Common myeloid progenitor, CD34-positive (primary cell): ENCODE data around the gene PTP4A2.

Experiments
- CTCF ChIA-PET: fragments of 350-600 bp; sonication (Branson Sonifier 250); formaldehyde crosslinking; loops from one replicate; lab custom pipeline; 2021; ENCODE audit warnings: antibody characterized with exemption; lab: Charles Lee
- POLR2A ChIA-PET: fragments of 350-600 bp; sonication (Branson Sonifier 250); formaldehyde crosslinking; loops from one replicate; lab custom pipeline; 2021; ENCODE audit warnings: antibody characterized with exemption; lab: Charles Lee
- DNase-seq, 3 donors: peaks; one replicate each; pipeline versions ENCODE4 v3.0.0 to v3.0.0-alpha.2; 2013
- H3K27ac ChIP-seq, 2 experiments: 1 replicate in 1 of 2; 2 replicates in 1 of 2; pipeline ENCODE4 v1.7.0; 2013; ENCODE audit warnings: inconsistent platforms in 2 of 2, low read length in 2 of 2, mild to moderate bottlenecking in 2 of 2, low read depth in 1 of 2, moderate library complexity in 1 of 2; ENCODE audit not compliant: severe bottlenecking in 2 of 2, insufficient read depth in 1 of 2, poor library complexity in 1 of 2
- H3K27me3 ChIP-seq, 5 experiments: replicated peaks in 2 of 5; 1 replicate in 3 of 5; 2 replicates in 2 of 5; pipeline versions ENCODE4 v1.6.1 to v1.7.0; 2013; ENCODE audit warnings: low read length in 4 of 5, mild to moderate bottlenecking in 2 of 5, moderate library complexity in 2 of 5, inconsistent platforms in 1 of 5; ENCODE audit not compliant: insufficient read depth in 5 of 5, control insufficient read depth in 4 of 5
- H3K36me3 ChIP-seq, 4 experiments: 1 replicate in 2 of 4; 2 replicates in 2 of 4; pipeline versions ENCODE4 v1.6.1 to v1.7.0; 2013; ENCODE audit warnings: low read length in 3 of 4, control low read depth in 1 of 4, mild to moderate bottlenecking in 1 of 4; ENCODE audit not compliant: control insufficient read depth in 4 of 4, insufficient read depth in 4 of 4
- H3K4me1 ChIP-seq, 4 experiments: 1 replicate in 3 of 4; 2 replicates in 1 of 4; pipeline versions ENCODE4 v1.6.1 to v1.7.1; 2013; ENCODE audit warnings: low read length in 3 of 4, mild to moderate bottlenecking in 3 of 4, control low read depth in 1 of 4, inconsistent platforms in 1 of 4, moderate library complexity in 1 of 4; ENCODE audit not compliant: control insufficient read depth in 4 of 4, insufficient read depth in 4 of 4; ENCODE audit errors: control extremely low read depth in 1 of 4
- H3K4me3 ChIP-seq, 7 experiments: 1 replicate in 4 of 7; 2 replicates in 3 of 7; pipeline versions ENCODE4 v1.5.1 to v1.7.0; 2013; ENCODE audit warnings: mild to moderate bottlenecking in 7 of 7, low read length in 6 of 7, moderate library complexity in 6 of 7, inconsistent platforms in 2 of 7, low read depth in 2 of 7, control low read depth in 1 of 7; ENCODE audit not compliant: insufficient read depth in 4 of 7, control insufficient read depth in 1 of 7; ENCODE audit errors: extremely low read depth in 1 of 7
- H3K9me3 ChIP-seq, 5 experiments: 1 replicate in 4 of 5; 2 replicates in 1 of 5; pipeline versions ENCODE4 v1.6.1 to v1.7.1; 2013; ENCODE audit warnings: low read length in 4 of 5, mild to moderate bottlenecking in 2 of 5, inconsistent platforms in 1 of 5, low read depth in 1 of 5, moderate library complexity in 1 of 5; ENCODE audit not compliant: control insufficient read depth in 4 of 5, insufficient read depth in 2 of 5; ENCODE audit errors: control extremely low read depth in 1 of 5
- WGBS: methylation state at CpG from one replicate; pipeline ENCODE4 v1.1.5; 2013; ENCODE audit not compliant: insufficient coverage; 5-methylcytosine and 5-hydroxymethylcytosine counted together

The PTP4A2 gene

DNA sequence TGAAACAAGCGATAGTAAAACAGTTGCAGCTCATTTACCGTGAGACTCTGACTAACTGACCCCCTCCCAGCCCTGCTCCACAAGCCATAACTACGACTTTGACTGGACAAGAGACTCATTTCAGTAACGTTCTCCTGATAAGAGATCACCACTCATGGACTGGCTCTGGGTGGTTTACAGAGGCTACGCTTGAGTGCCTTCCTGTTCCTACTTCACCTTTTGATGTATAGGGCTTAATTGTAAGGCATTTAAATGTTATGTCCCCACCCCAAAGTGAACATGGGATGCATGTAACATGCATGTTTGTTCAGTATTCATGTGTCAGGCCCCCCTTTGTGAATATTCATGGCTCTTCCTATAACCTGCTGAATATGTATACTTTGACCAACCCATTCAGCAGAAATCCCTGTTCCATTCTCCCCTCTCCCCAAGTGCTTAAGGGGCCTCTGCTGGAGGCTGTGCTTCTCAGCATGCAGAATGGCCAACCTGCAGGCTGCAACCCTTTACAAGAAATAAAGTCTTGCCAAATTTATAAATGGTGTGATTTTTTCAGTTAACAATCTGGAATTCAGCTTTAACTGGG lies 71.6 kb downstream of the PTP4A2 start:
- Histone ChIP-seq H3K4me1 (peaks cover 0 to 9% (median 3%) of the 10 kb centered on the region in 4 experiments), H3K9me3 (no peaks in the 10 kb centered on the region), H3K4me3 (no peak overlapping the region), H3K27ac (no peak overlapping the region), H3K36me3 (no peaks in the 10 kb centered on the region), H3K27me3 (no peaks in the 10 kb centered on the region)
- POLR2A ChIA-PET: interaction anchor here (0.6 kb wide), 1 partner anchor 78 kb away, joined by 3 read pairs; no protein-coding TSS in a partner anchor
- 94% methylated on average over 3 of the region's 5 CpGs for WGBS
- CTCF ChIA-PET: no interaction called here
- no peak for DNase-seq

DNA sequence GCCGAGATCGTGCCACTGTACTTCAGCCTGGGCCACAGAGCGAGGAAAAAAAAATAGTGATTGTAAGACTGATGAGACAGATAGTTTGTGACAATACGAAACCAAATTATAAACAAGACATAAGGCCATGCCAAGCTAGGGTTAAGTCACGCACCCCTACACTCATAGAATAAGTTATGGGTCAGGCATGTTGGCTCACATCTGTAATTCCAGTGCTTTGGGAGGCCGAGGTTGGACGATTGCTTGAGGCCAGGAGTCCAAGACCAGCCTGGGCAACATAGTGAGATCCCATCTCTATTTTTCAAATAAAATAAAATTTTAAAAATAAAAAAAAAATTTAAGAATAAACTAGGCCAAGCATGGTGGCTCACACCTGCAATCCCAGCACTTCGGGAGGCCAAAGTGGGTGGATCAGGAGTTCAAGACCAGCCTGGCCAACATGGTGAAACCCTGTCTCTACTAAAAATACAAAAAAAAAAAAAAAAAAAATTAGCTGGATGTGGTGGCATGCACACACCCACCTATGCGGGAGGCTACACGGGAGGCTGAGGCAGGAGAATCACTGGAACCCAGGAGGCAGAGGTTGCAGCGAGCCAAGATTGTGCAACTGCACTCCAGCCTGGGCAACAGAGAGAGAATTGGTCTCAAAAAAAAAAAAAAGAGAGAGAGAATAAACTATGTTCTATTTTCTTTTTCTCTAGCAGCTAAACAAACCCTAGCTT lies 72.3 kb downstream of the PTP4A2 start:
- no peaks in the 10 kb centered on the region for H3K36me3 ChIP-seq
- CTCF ChIA-PET: no interaction called here
- 100% methylated on average over 1 of the region's 11 CpGs for WGBS
- no peak overlapping the region for H3K4me3 ChIP-seq
- H3K9me3 ChIP-seq: no peaks in the 10 kb centered on the region
- POLR2A ChIA-PET: interaction anchor here (0.6 kb wide), 1 partner anchor 79 kb away, joined by 3 read pairs; no protein-coding TSS in a partner anchor
- H3K27me3 ChIP-seq: no peaks in the 10 kb centered on the region
- no peak overlapping the region for H3K27ac ChIP-seq
- DNase-seq: no peak
- peaks cover 0 to 9% (median 3%) of the 10 kb centered on the region in 4 experiments for H3K4me1 ChIP-seq

DNA sequence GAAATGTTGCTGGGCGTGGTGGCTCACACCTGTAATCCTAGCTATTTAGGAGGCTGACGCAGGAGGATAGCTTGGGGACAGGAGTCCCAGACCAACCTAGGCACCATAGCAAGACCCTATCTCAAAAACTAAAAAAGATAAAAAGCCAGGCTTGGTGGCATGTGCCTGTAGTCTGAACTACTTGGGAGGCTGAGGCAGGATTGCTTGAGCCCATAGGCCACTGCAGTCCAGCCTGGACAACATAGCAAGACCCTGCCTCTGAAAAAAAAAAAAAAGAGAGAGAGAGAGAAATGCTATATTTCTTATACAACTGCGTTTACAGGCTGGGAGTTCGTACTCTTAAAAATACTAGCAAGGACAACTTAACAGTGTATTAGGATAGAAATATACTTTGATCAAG lies 76.1 kb downstream of the PTP4A2 start:
- no CpG with 5 or more reads among the region's 4 CpGs for WGBS
- no peaks in the 10 kb centered on the region for H3K27me3 ChIP-seq
- H3K9me3 ChIP-seq: no peaks in the 10 kb centered on the region
- H3K36me3 ChIP-seq: no peaks in the 10 kb centered on the region
- ChIA-PET POLR2A (no interaction called here), CTCF (interaction anchor here (1.4 kb wide), 1 partner anchor 102 kb away, joined by 4 read pairs; no protein-coding TSS in a partner anchor)
- DNase-seq: no peak
- H3K4me1 ChIP-seq: no peaks in the 10 kb centered on the region
- H3K4me3 ChIP-seq: no peak overlapping the region
- no peak overlapping the region for H3K27ac ChIP-seq

DNA sequence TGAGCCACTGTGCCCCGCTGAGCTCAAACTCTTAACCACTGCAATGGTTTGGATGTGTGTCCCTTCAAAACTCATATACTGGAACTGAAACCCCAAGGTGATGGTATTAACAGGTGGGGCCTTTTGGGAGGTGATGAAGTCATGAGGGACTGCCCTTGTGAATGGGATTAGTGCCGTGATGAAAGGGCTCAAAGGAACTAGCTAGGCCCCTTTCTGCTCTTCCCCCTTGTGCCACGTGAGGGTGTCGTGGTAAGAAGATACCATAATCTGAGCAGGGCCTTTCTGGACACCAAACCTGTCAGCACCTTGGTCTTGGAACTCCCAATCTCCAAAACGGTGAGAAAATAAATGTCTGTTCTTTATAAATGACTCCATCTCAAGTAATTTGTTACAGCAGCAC lies 76.8 kb downstream of the PTP4A2 start:
- Histone ChIP-seq H3K27me3 (no peaks in the 10 kb centered on the region), H3K4me3 (no peak overlapping the region), H3K36me3 (no peaks in the 10 kb centered on the region), H3K27ac (no peak overlapping the region), H3K9me3 (no peaks in the 10 kb centered on the region), H3K4me1 (no peaks in the 10 kb centered on the region)
- DNase-seq: no peak
- WGBS: 86% methylated on average over 4 of the region's 5 CpGs
- ChIA-PET CTCF (interaction anchor here (1.4 kb wide), 1 partner anchor 103 kb away, joined by 4 read pairs; no protein-coding TSS in a partner anchor), POLR2A (no interaction called here)

DNA sequence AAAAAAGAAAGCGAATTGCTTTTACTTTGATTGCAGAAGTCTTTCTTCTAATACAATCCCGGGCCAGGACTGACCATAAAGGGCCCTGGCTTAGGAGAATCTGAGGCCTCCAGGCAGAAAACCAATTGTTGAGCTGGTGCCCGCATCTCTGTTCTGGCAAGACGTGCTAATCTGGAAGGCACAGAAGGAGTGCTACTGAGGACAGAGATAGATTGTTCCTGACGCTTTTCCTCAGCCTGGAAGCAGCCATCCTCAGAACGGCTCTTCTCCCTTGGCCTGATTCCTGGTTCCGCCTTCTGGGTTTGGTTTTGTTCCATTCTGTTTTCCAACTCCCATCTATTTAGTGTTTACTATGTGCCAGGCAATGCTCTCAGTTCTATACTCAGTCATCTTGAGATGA lies 77.6 kb downstream of the PTP4A2 start:
- no peak for DNase-seq
- ChIA-PET CTCF (no interaction called here), POLR2A (no interaction called here)
- 98% methylated on average over 6 of the region's 7 CpGs for WGBS
- H3K27me3 ChIP-seq: no peaks in the 10 kb centered on the region
- H3K9me3 ChIP-seq: no peaks in the 10 kb centered on the region
- no peak overlapping the region for H3K27ac ChIP-seq
- H3K36me3 ChIP-seq: no peaks in the 10 kb centered on the region
- no peak overlapping the region for H3K4me3 ChIP-seq
- H3K4me1 ChIP-seq: no peaks in the 10 kb centered on the region

DNA sequence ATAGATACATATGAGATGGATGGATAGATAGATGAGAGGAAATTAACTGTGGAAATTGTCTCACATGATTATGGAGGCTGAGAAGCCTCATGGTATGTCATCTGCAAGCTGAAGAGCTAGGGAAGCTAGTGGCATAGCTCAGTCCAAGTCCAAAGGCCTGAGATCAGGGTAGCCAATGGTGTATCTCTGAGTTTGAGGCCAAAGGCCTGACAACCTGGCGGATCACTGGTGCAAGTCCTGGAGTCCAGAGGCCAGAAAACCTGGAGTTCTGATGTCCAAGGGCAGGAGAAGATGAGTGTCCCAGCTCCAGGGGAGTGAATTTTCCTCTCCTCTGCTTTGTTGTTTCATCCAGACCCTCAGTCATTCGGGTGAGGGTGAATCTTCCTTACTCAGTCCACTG lies 78.4 kb downstream of the PTP4A2 start:
- H3K27ac ChIP-seq: no peak overlapping the region
- ChIA-PET CTCF (interaction anchor here (1.2 kb wide), 1 partner anchor 105 kb away, joined by 3 read pairs; no protein-coding TSS in a partner anchor), POLR2A (no interaction called here)
- no peaks in the 10 kb centered on the region for H3K9me3 ChIP-seq
- H3K4me1 ChIP-seq: no peaks in the 10 kb centered on the region
- 100% methylated on average over 2 of the region's 2 CpGs for WGBS
- H3K4me3 ChIP-seq: no peak overlapping the region
- DNase-seq: no peak
- H3K27me3 ChIP-seq: no peaks in the 10 kb centered on the region
- no peaks in the 10 kb centered on the region for H3K36me3 ChIP-seq

DNA sequence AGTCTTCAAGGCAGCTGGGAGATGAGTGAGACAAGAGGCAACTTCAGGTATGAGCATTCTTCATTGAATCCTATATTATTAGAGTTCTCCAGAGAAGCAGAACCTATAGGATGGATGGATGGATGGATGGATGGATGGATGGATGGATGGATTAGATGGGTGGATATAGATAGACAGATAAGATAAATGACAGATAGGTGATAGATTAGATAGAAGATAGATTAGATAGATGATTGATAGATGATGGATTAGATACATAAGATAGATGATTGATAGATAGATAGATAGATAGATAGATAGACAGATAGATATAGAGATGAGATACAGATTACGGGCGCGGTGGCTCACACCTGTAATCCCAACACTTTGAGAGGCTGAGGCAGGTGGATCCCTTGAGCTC lies 79.1 kb downstream of the PTP4A2 start:
- H3K4me3 ChIP-seq: no peak overlapping the region
- POLR2A ChIA-PET: no interaction called here
- no peaks in the 10 kb centered on the region for H3K36me3 ChIP-seq
- no peaks in the 10 kb centered on the region for H3K4me1 ChIP-seq
- DNase-seq: no peak
- CTCF ChIA-PET: interaction anchor here (0.7 to 1.2 kb wide), 3 partner anchors 15 to 105 kb away, joined by 3 read pairs; no protein-coding TSS in a partner anchor
- no peaks in the 10 kb centered on the region for H3K9me3 ChIP-seq
- no peak overlapping the region for H3K27ac ChIP-seq
- 93% methylated on average over 3 of the region's 3 CpGs for WGBS
- no peaks in the 10 kb centered on the region for H3K27me3 ChIP-seq
